ENCODE results near the gene CNKSR3.

- TF ChIP-seq EZH2 (IDR thresholded peaks at IDR 0.05; ENCODE audit: borderline replicate concordance, insufficient read depth, low read length, poor library complexity, severe bottlenecking) (no peak), RAD21 (conservative IDR thresholded peaks at IDR 0.05) (no peak), EP300 (conservative IDR thresholded peaks at IDR 0.05; ENCODE audit: poor library complexity, severe bottlenecking) (no peak), MXI1 (conservative IDR thresholded peaks at IDR 0.05; ENCODE audit: poor library complexity, severe bottlenecking) (no peak), POLR2AphosphoS5 (IDR thresholded peaks at IDR 0.05) (no peak), SMC3 (conservative IDR thresholded peaks at IDR 0.05; ENCODE audit: poor library complexity) (no peak), REST (IDR thresholded peaks at IDR 0.05; ENCODE audit: borderline replicate concordance) (no peak)
- TF ChIP-seq, protein P1, sequence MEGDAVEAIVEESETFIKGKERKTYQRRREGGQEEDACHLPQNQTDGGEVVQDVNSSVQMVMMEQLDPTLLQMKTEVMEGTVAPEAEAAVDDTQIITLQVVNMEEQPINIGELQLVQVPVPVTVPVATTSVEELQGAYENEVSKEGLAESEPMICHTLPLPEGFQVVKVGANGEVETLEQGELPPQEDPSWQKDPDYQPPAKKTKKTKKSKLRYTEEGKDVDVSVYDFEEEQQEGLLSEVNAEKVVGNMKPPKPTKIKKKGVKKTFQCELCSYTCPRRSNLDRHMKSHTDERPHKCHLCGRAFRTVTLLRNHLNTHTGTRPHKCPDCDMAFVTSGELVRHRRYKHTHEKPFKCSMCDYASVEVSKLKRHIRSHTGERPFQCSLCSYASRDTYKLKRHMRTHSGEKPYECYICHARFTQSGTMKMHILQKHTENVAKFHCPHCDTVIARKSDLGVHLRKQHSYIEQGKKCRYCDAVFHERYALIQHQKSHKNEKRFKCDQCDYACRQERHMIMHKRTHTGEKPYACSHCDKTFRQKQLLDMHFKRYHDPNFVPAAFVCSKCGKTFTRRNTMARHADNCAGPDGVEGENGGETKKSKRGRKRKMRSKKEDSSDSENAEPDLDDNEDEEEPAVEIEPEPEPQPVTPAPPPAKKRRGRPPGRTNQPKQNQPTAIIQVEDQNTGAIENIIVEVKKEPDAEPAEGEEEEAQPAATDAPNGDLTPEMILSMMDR (IDR thresholded peaks at IDR 0.05; ENCODE audit: poor library complexity, severe bottlenecking) = no peak
Measured at GRCh38 chr6:154469306-154469935, 41.1 kb downstream of the CNKSR3 start.

Data from neural cell (in vitro differentiated cells).